ENCODE data around the gene MSH5.

The MSH5 gene

GRCh38 chr6:31711233-31711632 is 28.6 kb upstream of the MSH5 start:
- Histone ChIP-seq H3K4me1 (no peaks in the 10 kb centered on the region), H3K36me3 (ENCODE audit: control insufficient read depth, insufficient read depth, low read length) (no peaks in the 10 kb centered on the region), H3K27ac (no peak overlapping the region), H3K4me3 (ENCODE audit: low read depth, low read length) (no peak overlapping the region), H3K9ac (no peak overlapping the region), H3K79me2 (no peaks in the 10 kb centered on the region), H3K27me3 (ENCODE audit: control insufficient read depth, insufficient read depth, low read length) (no peaks in the 10 kb centered on the region), H2AFZ (no peak overlapping the region), H3K4me2 (ENCODE audit: low read length) (no peak overlapping the region), H3K9me3 (ENCODE audit: control insufficient read depth, low read length) (no peaks in the 10 kb centered on the region)
- TF ChIP-seq, protein P1, sequence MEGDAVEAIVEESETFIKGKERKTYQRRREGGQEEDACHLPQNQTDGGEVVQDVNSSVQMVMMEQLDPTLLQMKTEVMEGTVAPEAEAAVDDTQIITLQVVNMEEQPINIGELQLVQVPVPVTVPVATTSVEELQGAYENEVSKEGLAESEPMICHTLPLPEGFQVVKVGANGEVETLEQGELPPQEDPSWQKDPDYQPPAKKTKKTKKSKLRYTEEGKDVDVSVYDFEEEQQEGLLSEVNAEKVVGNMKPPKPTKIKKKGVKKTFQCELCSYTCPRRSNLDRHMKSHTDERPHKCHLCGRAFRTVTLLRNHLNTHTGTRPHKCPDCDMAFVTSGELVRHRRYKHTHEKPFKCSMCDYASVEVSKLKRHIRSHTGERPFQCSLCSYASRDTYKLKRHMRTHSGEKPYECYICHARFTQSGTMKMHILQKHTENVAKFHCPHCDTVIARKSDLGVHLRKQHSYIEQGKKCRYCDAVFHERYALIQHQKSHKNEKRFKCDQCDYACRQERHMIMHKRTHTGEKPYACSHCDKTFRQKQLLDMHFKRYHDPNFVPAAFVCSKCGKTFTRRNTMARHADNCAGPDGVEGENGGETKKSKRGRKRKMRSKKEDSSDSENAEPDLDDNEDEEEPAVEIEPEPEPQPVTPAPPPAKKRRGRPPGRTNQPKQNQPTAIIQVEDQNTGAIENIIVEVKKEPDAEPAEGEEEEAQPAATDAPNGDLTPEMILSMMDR (IDR thresholded peaks at IDR 0.05), result no peak

GRCh38 chr6:31712296-31712695 is 27.5 kb upstream of the MSH5 start:
- no peak overlapping the region for H3K27ac ChIP-seq
- H3K9me3 ChIP-seq (ENCODE audit: control insufficient read depth, low read length), result no peaks in the 10 kb centered on the region
- H2AFZ ChIP-seq, result no peak overlapping the region
- no peak overlapping the region for H3K9ac ChIP-seq
- no peaks in the 10 kb centered on the region for H3K79me2 ChIP-seq
- no peaks in the 10 kb centered on the region for H3K4me1 ChIP-seq
- no peaks in the 10 kb centered on the region for H3K36me3 ChIP-seq (ENCODE audit: control insufficient read depth, insufficient read depth, low read length)
- TF ChIP-seq, protein P1 (IDR thresholded peaks at IDR 0.05), result no peak
- no peak overlapping the region for H3K4me3 ChIP-seq (ENCODE audit: low read depth, low read length)
- no peak overlapping the region for H3K4me2 ChIP-seq (ENCODE audit: low read length)
- H3K27me3 ChIP-seq (ENCODE audit: control insufficient read depth, insufficient read depth, low read length), result no peaks in the 10 kb centered on the region

GRCh38 chr6:31713465-31713864 is 26.3 kb upstream of the MSH5 start:
- Histone ChIP-seq H3K4me3 (ENCODE audit: low read depth, low read length) (no peak overlapping the region), H3K4me1 (peaks cover 9% of the 10 kb centered on the region), H3K79me2 (no peaks in the 10 kb centered on the region), H3K9ac (no peak overlapping the region), H3K36me3 (ENCODE audit: control insufficient read depth, insufficient read depth, low read length) (no peaks in the 10 kb centered on the region), H3K4me2 (ENCODE audit: low read length) (no peak overlapping the region), H3K9me3 (ENCODE audit: control insufficient read depth, low read length) (no peaks in the 10 kb centered on the region), H2AFZ (no peak overlapping the region), H3K27me3 (ENCODE audit: control insufficient read depth, insufficient read depth, low read length) (no peaks in the 10 kb centered on the region), H3K27ac (no peak overlapping the region)
- TF ChIP-seq, protein P1 (IDR thresholded peaks at IDR 0.05), result no peak

DNA sequence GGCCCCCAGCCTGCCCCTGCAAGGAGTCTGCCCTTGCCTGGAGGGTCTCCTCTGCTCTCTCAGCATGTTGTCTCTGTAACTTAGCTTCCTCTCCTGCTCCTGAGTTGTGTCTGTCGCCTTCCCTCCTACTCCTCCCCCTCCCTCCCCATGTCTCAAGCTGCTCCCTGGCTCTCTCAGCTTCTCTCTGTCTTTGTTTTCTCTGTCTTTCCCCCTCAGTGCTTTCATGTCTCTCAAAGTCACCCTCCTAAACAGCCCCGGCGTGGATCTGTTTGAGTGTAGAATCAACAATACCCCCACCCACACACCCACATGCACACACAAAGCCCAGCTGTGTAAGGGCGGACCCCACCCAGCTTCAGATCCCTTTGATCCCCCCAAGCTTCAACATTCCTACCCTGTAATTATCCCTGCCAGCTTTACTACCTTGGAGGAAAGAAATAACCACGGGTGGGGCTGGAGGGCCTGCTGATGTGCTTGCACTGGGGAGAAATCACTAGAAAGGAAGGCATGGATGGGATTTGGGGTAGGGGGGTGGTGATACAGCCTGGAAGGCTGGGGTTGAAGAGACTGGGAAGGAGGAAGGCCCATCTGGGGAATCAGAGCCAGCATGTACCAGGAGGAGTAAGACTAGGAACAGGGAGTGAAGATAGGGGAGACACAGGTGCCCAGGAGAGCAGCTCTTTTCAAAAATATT is 25.7 kb upstream of the MSH5 start:
- Histone ChIP-seq H3K4me2 (ENCODE audit: low read length) (no peak overlapping the region), H3K36me3 (ENCODE audit: control insufficient read depth, insufficient read depth, low read length) (no peaks in the 10 kb centered on the region), H3K4me1 (peaks cover 14% of the 10 kb centered on the region), H3K79me2 (no peaks in the 10 kb centered on the region), H3K27ac (no peak overlapping the region), H3K4me3 (ENCODE audit: low read depth, low read length) (no peak overlapping the region), H2AFZ (peak overlapping the region; percentile 16), H3K27me3 (ENCODE audit: control insufficient read depth, insufficient read depth, low read length) (no peaks in the 10 kb centered on the region), H3K9me3 (ENCODE audit: control insufficient read depth, low read length) (no peaks in the 10 kb centered on the region), H3K9ac (no peak overlapping the region)
- TF ChIP-seq, protein P1 (IDR thresholded peaks at IDR 0.05), result no peak
